NCI-H2107 (cell line): Measurements from ENCODE around the gene CADM4.

ENCODE experiments used
- DNase-seq: peaks from one replicate; lab custom pipeline; 2025; lab: John Stamatoyannopoulos, UW

The CADM4 gene

GRCh38 chr19:43582495-43582894 is 57.2 kb downstream of the CADM4 start:
- no peak for DNase-seq

DNA sequence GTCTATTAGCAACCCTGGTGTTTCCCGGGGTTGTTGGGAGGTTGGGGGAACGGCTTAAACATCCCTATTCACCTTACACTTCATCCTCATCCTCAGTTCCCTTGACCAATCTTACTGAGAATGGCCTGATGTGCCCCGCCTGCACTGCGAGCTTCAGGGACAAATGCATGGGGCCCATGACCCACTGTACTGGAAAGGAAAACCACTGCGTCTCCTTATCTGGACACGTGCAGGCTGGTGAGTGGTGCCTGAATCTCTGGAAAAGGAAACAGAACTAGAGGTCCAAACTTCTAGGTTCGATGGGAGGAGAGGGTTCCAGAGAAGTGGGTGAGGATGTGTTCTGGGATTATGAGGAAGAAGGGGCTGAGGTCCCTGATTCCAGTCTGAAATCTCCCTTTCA is 58.2 kb downstream of the CADM4 start:
- no peak for DNase-seq

GRCh38 chr19:43578787-43579186 is 60.9 kb downstream of the CADM4 start:
- DNase-seq, result no peak

GRCh38 chr19:43575955-43576878 is 63.4 kb downstream of the CADM4 start:
- DNase-seq, result no peak

DNA sequence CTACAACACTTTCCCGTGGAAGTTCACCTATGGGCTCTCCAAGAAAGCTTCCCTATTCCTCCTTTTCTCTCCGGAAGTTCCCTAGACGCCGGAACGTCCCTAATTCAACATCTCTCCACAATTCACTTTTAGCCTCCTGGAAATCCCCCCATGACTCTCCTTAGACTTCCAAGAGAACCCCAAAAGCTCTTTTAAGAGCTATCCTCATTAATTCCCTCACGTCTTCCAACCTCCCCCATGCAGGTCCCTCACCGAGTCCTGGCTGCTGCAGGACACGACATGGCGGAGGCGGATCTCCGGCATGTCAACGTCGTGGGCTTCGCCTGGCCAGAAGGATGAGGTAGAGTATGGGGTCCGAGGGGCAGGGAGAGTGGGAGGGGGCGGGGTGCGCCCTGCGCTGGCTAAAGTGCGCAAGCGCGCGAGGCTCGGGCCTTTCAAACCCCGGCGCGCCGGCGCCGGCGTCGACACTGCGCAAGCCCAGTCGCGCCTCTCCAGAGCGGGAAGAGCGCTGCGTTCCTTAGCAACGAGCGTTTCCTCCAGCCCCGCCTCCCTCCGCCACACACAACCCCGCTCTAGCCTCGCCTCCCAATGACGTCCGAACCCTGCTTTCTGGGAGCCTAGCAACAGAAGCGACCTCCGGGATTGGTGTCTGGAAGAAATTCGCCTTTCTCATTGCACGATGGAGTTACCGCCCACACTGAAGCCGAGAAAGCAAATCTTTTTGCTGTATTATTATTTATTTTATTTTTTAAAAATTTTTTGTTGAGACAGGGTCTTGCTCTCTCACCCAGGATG is 64.3 kb downstream of the CADM4 start, which contains the start of the genes PINLYP and XRCC1:
PINLYP (plus strand) TSS at position 646 of the 795 bp plus-strand sequence. CDS start 1,391 bp downstream, outside the sequence.
XRCC1 (minus strand) TSS at position 372 of the 795 bp plus-strand sequence; CDS start at position 303, 69 bp downstream.
- DNase-seq, result peak; percentile 97

DNA sequence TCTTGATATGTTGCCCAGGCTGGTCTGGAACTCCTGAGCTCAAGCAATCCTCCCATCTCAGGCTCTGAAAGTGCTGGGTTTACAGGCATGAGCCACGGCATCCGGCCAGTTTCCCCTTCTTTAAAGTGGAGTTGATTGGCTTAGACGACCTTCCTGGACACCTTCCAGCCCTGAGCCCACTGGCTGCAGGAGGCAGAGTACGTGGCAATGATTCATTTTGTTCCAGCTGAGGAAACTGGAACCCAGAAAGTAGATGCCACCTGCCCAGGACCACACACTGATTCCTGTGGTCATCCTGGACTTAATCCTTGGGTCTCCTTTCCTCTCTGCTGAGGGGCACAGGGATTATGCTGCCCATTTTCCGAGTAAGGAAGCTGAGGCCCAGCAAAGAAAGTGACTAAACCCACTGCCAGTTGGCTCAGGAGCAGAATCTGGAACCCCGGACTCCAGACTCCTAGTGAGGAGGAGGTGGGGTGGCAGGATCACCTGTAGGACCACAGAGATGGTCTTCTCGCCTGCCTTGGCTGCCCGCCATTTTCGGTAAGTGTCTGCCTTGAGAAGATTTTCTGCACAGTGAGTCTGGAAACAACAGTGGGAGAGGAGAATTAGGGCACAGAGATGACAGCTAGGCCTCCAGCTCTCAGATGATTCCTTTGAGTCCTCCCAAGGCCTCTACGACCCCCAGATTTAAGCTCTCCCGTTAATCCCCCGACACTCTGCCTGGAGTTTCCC is 65.1 kb downstream of the CADM4 start:
- DNase-seq, result no peak
